Measurements from ENCODE around the gene USE1. TPM values are rescaled to one million over a fixed set of nuclear protein-coding genes. Genes with fewer than 3 reads are reported as not detected.
"Not testable (repeated sequence)": the region's sequence is repeated elsewhere in the genome, so short reads cannot be mapped to it uniquely, and the experiment has no call there.

The USE1 gene
- total RNA-seq, 1 experiment from 2014 or later: 32.5 TPM

- CTCF ChIA-PET: no interaction called here
- TF ChIP-seq EZH2phosphoT487 (IDR thresholded peaks at IDR 0.05; ENCODE audit: borderline replicate concordance, low read length) (no peak), EZH2 (IDR thresholded peaks at IDR 0.05; ENCODE audit: low read length, unreplicated experiment) (no peak), CTCF (conservative IDR thresholded peaks at IDR 0.05; ENCODE audit: low read depth, low read length) (no peak)
- Histone ChIP-seq H3K9ac (ENCODE audit: low read length) (no peak overlapping the region), H3K4me2 (ENCODE audit: low read length) (no peak overlapping the region), H3K4me1 (ENCODE audit: insufficient read depth, low read length) (no peaks in the 10 kb centered on the region), H3F3A (ENCODE audit: low read length, unreplicated experiment) (no peaks in the 10 kb centered on the region), H3K27ac (ENCODE audit: low read length) (no peak overlapping the region), H3K79me2 (ENCODE audit: low read length) (no peaks in the 10 kb centered on the region), H3K9me2 (replicated peaks; ENCODE audit: low read length) (no peaks in the 10 kb centered on the region), H3K9me3 (ENCODE audit: low read length) (no peaks in the 10 kb centered on the region), H3K27me3 (ENCODE audit: low read length) (no peaks in the 10 kb centered on the region), H2AFZ (ENCODE audit: low read length) (no peak overlapping the region), H4K20me1 (ENCODE audit: low read length) (no peaks in the 10 kb centered on the region), H3K4me3 (ENCODE audit: low read length) (no peak overlapping the region), H3K36me3 (ENCODE audit: low read depth, low read length) (peaks cover 5% of the 10 kb centered on the region)
- POLR2A ChIA-PET (ENCODE audit: unreplicated experiment): no interaction called here
- DNase-seq (no peak), ATAC-seq (no peak)
- intact Hi-C loops (cut with micrococcal nuclease): no loop called here
- BruUV-seq (replicated peaks): TSS peak; percentile 32
Measured at GRCh38 chr19:17183858-17184321, 31.3 kb upstream of the USE1 start.

DNA sequence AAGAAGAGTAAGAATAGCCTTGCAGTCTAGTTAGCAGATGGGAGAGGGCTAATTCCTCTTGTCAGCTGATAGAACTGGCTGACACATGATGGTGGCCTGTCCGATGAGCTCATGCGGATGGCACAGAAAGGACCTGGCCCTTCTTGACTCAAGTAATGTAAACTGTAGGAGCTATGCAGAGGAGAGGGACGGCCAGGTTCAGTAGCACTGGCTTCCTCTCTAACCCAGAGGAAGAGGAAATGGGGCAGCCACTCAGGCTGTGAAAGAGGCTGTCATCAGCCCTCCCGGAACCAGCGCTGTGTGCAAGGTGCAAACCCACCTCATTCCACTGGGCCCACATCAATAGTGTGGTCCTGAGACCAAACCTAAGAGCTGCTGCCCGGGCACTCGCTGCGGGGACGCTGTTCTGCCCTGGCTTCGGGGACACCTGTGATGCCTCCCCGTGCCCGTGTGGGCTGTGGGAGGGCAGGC lies 30.8 kb upstream of the USE1 start:
- Histone ChIP-seq H3K27me3 (ENCODE audit: low read length) (no peaks in the 10 kb centered on the region), H3K9me3 (ENCODE audit: low read length) (no peaks in the 10 kb centered on the region), H3K4me2 (ENCODE audit: low read length) (no peak overlapping the region), H2AFZ (ENCODE audit: low read length) (no peak overlapping the region), H3K9me2 (replicated peaks; ENCODE audit: low read length) (no peaks in the 10 kb centered on the region), H4K20me1 (ENCODE audit: low read length) (no peaks in the 10 kb centered on the region), H3K79me2 (ENCODE audit: low read length) (no peaks in the 10 kb centered on the region), H3K9ac (ENCODE audit: low read length) (no peak overlapping the region), H3F3A (ENCODE audit: low read length, unreplicated experiment) (no peaks in the 10 kb centered on the region), H3K4me3 (ENCODE audit: low read length) (no peak overlapping the region), H3K27ac (ENCODE audit: low read length) (no peak overlapping the region), H3K36me3 (ENCODE audit: low read depth, low read length) (peaks cover 5% of the 10 kb centered on the region), H3K4me1 (ENCODE audit: insufficient read depth, low read length) (no peaks in the 10 kb centered on the region)
- ATAC-seq (no peak), DNase-seq (no peak)
- CTCF ChIA-PET: no interaction called here
- intact Hi-C loops (cut with micrococcal nuclease): no loop called here
- BruUV-seq (replicated peaks): no TSS peak
- TF ChIP-seq CTCF (conservative IDR thresholded peaks at IDR 0.05; ENCODE audit: low read depth, low read length): no peak
- no peak for TF ChIP-seq EZH2phosphoT487 (IDR thresholded peaks at IDR 0.05; ENCODE audit: borderline replicate concordance, low read length)
- TF ChIP-seq EZH2 (IDR thresholded peaks at IDR 0.05; ENCODE audit: low read length, unreplicated experiment): no peak
- POLR2A ChIA-PET (ENCODE audit: unreplicated experiment): no interaction called here

DNA sequence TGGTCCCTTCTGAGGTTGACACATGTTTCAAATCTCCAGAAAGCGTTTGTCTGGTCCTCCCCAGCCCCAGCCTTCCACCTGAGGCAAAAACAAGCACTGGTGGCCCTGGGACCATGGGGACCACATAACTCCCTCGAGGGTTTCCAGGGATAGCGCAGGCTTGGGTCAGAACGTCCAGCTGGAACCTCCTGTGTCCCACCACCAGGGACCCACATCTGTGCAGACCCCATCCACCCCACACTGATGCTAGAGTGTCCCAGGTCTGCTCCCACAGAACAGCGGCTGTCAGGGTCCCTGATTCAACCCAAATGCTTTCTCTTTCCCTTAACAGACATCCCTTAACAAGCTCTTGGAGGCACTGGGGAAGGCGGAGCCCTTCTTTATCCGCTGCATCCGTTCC lies 29.6 kb upstream of the USE1 start:
- no peaks in the 10 kb centered on the region for H3K4me1 ChIP-seq (ENCODE audit: insufficient read depth, low read length)
- H2AFZ ChIP-seq (ENCODE audit: low read length): no peak overlapping the region
- CTCF ChIA-PET: no interaction called here
- peaks cover 5% of the 10 kb centered on the region for H3K36me3 ChIP-seq (ENCODE audit: low read depth, low read length)
- no TSS peak for BruUV-seq (replicated peaks)
- H3K9me2 ChIP-seq (replicated peaks; ENCODE audit: low read length): no peaks in the 10 kb centered on the region
- no peak overlapping the region for H3K9ac ChIP-seq (ENCODE audit: low read length)
- no peak for ATAC-seq
- no peak for DNase-seq
- no peaks in the 10 kb centered on the region for H3K27me3 ChIP-seq (ENCODE audit: low read length)
- no peaks in the 10 kb centered on the region for H3K79me2 ChIP-seq (ENCODE audit: low read length)
- no peaks in the 10 kb centered on the region for H3F3A ChIP-seq (ENCODE audit: low read length, unreplicated experiment)
- H3K4me2 ChIP-seq (ENCODE audit: low read length): no peak overlapping the region
- POLR2A ChIA-PET (ENCODE audit: unreplicated experiment): no interaction called here
- no peak overlapping the region for H3K4me3 ChIP-seq (ENCODE audit: low read length)
- H4K20me1 ChIP-seq (ENCODE audit: low read length): no peaks in the 10 kb centered on the region
- H3K27ac ChIP-seq (ENCODE audit: low read length): no peak overlapping the region
- H3K9me3 ChIP-seq (ENCODE audit: low read length): no peaks in the 10 kb centered on the region
- no peak for TF ChIP-seq CTCF (conservative IDR thresholded peaks at IDR 0.05; ENCODE audit: low read depth, low read length)
- TF ChIP-seq EZH2 (IDR thresholded peaks at IDR 0.05; ENCODE audit: low read length, unreplicated experiment): no peak
- intact Hi-C loops (cut with micrococcal nuclease): no loop called here

DNA sequence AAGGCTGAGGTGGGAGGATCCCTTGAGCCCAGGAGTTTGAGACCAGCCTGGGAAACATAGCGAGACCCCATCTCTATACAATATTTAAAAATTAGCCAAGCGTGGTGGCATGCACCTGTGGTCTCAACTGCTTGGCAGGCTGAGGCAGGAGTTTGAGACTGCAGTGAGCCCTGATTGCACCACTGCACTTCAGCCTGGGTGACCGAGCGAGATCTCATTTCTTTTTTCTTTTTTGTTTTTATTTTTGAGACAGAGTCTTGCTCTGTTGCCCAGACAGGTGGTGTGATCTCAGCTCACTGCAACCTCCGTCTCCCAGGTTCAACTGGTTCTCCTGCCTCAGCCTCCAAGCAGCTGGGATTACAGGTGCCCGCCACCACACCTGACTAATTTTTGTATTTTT lies 23.4 kb upstream of the USE1 start:
- H3K4me1 ChIP-seq (ENCODE audit: insufficient read depth, low read length); H3K9me3 ChIP-seq (ENCODE audit: low read length); H3F3A ChIP-seq (ENCODE audit: low read length, unreplicated experiment); H2AFZ ChIP-seq (ENCODE audit: low read length); BruUV-seq (replicated peaks); H3K4me2 ChIP-seq (ENCODE audit: low read length); H3K79me2 ChIP-seq (ENCODE audit: low read length); CTCF ChIA-PET; H3K27me3 ChIP-seq (ENCODE audit: low read length); POLR2A ChIA-PET (ENCODE audit: unreplicated experiment); H3K9ac ChIP-seq (ENCODE audit: low read length); DNase-seq; H3K9me2 ChIP-seq (replicated peaks; ENCODE audit: low read length); ATAC-seq; intact Hi-C loops (cut with micrococcal nuclease); H3K4me3 ChIP-seq (ENCODE audit: low read length); H3K27ac ChIP-seq (ENCODE audit: low read length); H4K20me1 ChIP-seq (ENCODE audit: low read length): not testable (repeated sequence)
- H3K36me3 ChIP-seq (ENCODE audit: low read depth, low read length): peaks cover 18% of the 10 kb centered on the region

Measured in PC-3 (cell line).